ENCODE results near the gene SLC34A2.

GRCh38 chr4:25654031-25654970 lies 1.4 kb upstream of the SLC34A2 start:
- TF ChIP-seq POLR2AphosphoS5 (IDR thresholded peaks at IDR 0.05; ENCODE audit: low read depth, low read length) (no peak), SIN3A (IDR thresholded peaks at IDR 0.05; ENCODE audit: borderline replicate concordance, insufficient read depth, low read length) (no peak), TAF1 (IDR thresholded peaks at IDR 0.05; ENCODE audit: borderline replicate concordance, insufficient read depth, low read length) (no peak), REST (IDR thresholded peaks at IDR 0.05; ENCODE audit: insufficient read depth in 1 of 2, low read depth in 2 of 2, low read length in 2 of 2) (no peak), FOXP2 (optimal IDR thresholded peaks at IDR 0.05; ENCODE audit: borderline replicate concordance, extremely low read depth, extremely low read length, insufficient read depth) (no peak)

Measured in PFSK-1 (cell line).